Upper lobe of left lung (tissue), 4 donors: ENCODE results near the gene TOR3A.

Source experiments
- CTCF ChIP-seq, 6 experiments: fragments of 450-650 bp in 4 of 6; fragments of 200-600 bp in 2 of 6; sonication (generic) in 2 of 6; IDR thresholded peaks; one replicate each; pipeline ENCODE4 v1.5.1; 2016 to 2019; ENCODE audit warnings: antibody characterized with exemption in 6 of 6
- POLR2AphosphoS5 ChIP-seq, 2 donors: sonication (generic); formaldehyde crosslinking; IDR thresholded peaks; one replicate each; pipeline ENCODE4 v1.5.1; 2017; ENCODE audit warnings: antibody characterized with exemption in 2 of 2

- no peak for TF ChIP-seq CTCF (IDR thresholded peaks at IDR 0.05)
- TF ChIP-seq POLR2AphosphoS5 (IDR thresholded peaks at IDR 0.05), result no peak
Measured at GRCh38 chr1:179043266-179043665, 38.6 kb upstream of the TOR3A start.
